ENCODE results near the gene CCNK.

CCNK gene

GRCh38 chr14:99475179-99475578, 6.0 kb upstream of the CCNK start:
- TF ChIP-seq GATA1 (IDR thresholded peaks at IDR 0.05; ENCODE audit: low read depth, low read length) (no peak), POLR2A (IDR thresholded peaks at IDR 0.05; ENCODE audit: low read length) (no peak)
- DNase-seq: no peak

- TF ChIP-seq GATA1 (IDR thresholded peaks at IDR 0.05; ENCODE audit: low read depth, low read length) (no peak), POLR2A (IDR thresholded peaks at IDR 0.05; ENCODE audit: low read length) (no peak)
- peak in 1 of 2 experiments; percentile 17 for DNase-seq
Observed at GRCh38 chr14:99475660-99476059, 5.5 kb upstream of the CCNK start.

GRCh38 chr14:99476864-99477263, 4.3 kb upstream of the CCNK start:
- no peak for TF ChIP-seq GATA1 (IDR thresholded peaks at IDR 0.05; ENCODE audit: low read depth, low read length)
- TF ChIP-seq POLR2A (IDR thresholded peaks at IDR 0.05; ENCODE audit: low read length): no peak
- no peak for DNase-seq

GRCh38 chr14:99478128-99478527, 3.1 kb upstream of the CCNK start:
- TF ChIP-seq POLR2A (IDR thresholded peaks at IDR 0.05; ENCODE audit: low read length) (no peak), GATA1 (IDR thresholded peaks at IDR 0.05; ENCODE audit: low read depth, low read length) (no peak)
- DNase-seq: peak in 1 of 2 experiments; percentile 28

GRCh38 chr14:99479160-99479905, 1.9 kb upstream of the CCNK start:
- DNase-seq: peak in 1 of 2 experiments; percentile 42
- TF ChIP-seq POLR2A (IDR thresholded peaks at IDR 0.05; ENCODE audit: low read length): no peak

GRCh38 chr14:99479906-99480869, 1.0 kb upstream of the CCNK start, which contains the start of gene SETD3:
TSS of gene SETD3 (minus strand) at chr14:99480859. CDS start at chr14:99465805, 15,054 bp downstream.
- TF ChIP-seq POLR2A (IDR thresholded peaks at IDR 0.05; ENCODE audit: low read length): no peak
- TF ChIP-seq GATA1 (IDR thresholded peaks at IDR 0.05; ENCODE audit: low read depth, low read length): no peak
- peak; percentile 55 to 69 for DNase-seq

- peak; percentile 67 to 77 for DNase-seq
- TF ChIP-seq POLR2A (IDR thresholded peaks at IDR 0.05; ENCODE audit: low read length): no peak
- TF ChIP-seq GATA1 (IDR thresholded peaks at IDR 0.05; ENCODE audit: low read depth, low read length): no peak
Observed at GRCh38 chr14:99481745-99482099, 513 bp downstream of the CCNK start.

GRCh38 chr14:99484106-99484505, 2.9 kb downstream of the CCNK start:
- TF ChIP-seq POLR2A (IDR thresholded peaks at IDR 0.05; ENCODE audit: low read length) (no peak), GATA1 (IDR thresholded peaks at IDR 0.05; ENCODE audit: low read depth, low read length) (no peak)
- DNase-seq: no peak

GRCh38 chr14:99497341-99497740, 16.1 kb downstream of the CCNK start:
- no peak for DNase-seq
- no peak for TF ChIP-seq GATA1 (IDR thresholded peaks at IDR 0.05; ENCODE audit: low read depth, low read length)
- TF ChIP-seq POLR2A (IDR thresholded peaks at IDR 0.05; ENCODE audit: low read length): no peak

- TF ChIP-seq GATA1 (IDR thresholded peaks at IDR 0.05; ENCODE audit: low read depth, low read length): no peak
- no peak for TF ChIP-seq POLR2A (IDR thresholded peaks at IDR 0.05; ENCODE audit: low read length)
- DNase-seq: no peak
Observed at GRCh38 chr14:99497894-99498293, 16.7 kb downstream of the CCNK start.

- TF ChIP-seq POLR2A (IDR thresholded peaks at IDR 0.05; ENCODE audit: low read length) (no peak), GATA1 (IDR thresholded peaks at IDR 0.05; ENCODE audit: low read depth, low read length) (no peak)
- no peak for DNase-seq
Observed at GRCh38 chr14:99502989-99503421, 21.8 kb downstream of the CCNK start.

GRCh38 chr14:99503848-99504453, 22.7 kb downstream of the CCNK start:
- DNase-seq: no peak
- TF ChIP-seq GATA1 (IDR thresholded peaks at IDR 0.05; ENCODE audit: low read depth, low read length): no peak
- no peak for TF ChIP-seq POLR2A (IDR thresholded peaks at IDR 0.05; ENCODE audit: low read length)

- TF ChIP-seq GATA1 (IDR thresholded peaks at IDR 0.05; ENCODE audit: low read depth, low read length) (no peak), POLR2A (IDR thresholded peaks at IDR 0.05; ENCODE audit: low read length) (no peak)
- no peak for DNase-seq
Observed at GRCh38 chr14:99505089-99505488, 23.9 kb downstream of the CCNK start.

GRCh38 chr14:99506276-99506675, 25.1 kb downstream of the CCNK start:
- TF ChIP-seq GATA1 (IDR thresholded peaks at IDR 0.05; ENCODE audit: low read depth, low read length): no peak
- TF ChIP-seq POLR2A (IDR thresholded peaks at IDR 0.05; ENCODE audit: low read length): no peak
- DNase-seq: no peak
